SK-N-SH (cell line): Measurements from ENCODE around the gene ASB18. TPM values are rescaled to one million over a fixed set of nuclear protein-coding genes. Genes with fewer than 3 reads are reported as not detected.

Experiments used
- CTCF ChIA-PET: fragments of 300-600, 350-600 bp; formaldehyde crosslinking; extraction: SDS; loops from one replicate; lab custom pipeline; 2021; lab: Yijun Ruan, JAX
- POLR2A ChIA-PET: fragments of 350-600 bp; sonication (Branson Sonifier 250); formaldehyde crosslinking; extraction: SDS; loops from one replicate; lab custom pipeline; 2020; ENCODE audit warnings: antibody characterized with exemption, inconsistent platforms; lab: Yijun Ruan, JAX
- DNase-seq: peaks from one replicate; pipeline ENCODE4 v3.0.0; 2012
- H2AFZ ChIP-seq: fragments of 200-600 bp; sonication (generic); 2 replicates; pipeline ENCODE4 v1.8.1; 2016; ENCODE audit warnings: antibody characterized with exemption, mild to moderate bottlenecking, low read depth
- H3F3A ChIP-seq: fragments of 200-600 bp; sonication (generic); replicated peaks from 2 replicates; pipeline ENCODE3; 2016; ENCODE audit warnings: antibody characterized with exemption, mild to moderate bottlenecking; ENCODE audit not compliant: insufficient read depth
- H3K27ac ChIP-seq, 2 experiments: fragments of 200-500 bp in 1 of 2; fragments of 200-600 bp in 1 of 2; sonication (Bioruptor generic) in 1 of 2; sonication (generic), shearing (Covaris generic) in 1 of 2; 2 replicates each; pipeline versions ENCODE4 v1.5.1 to v1.6.1; 2014 to 2016; ENCODE audit warnings: low read depth in 2 of 2, inconsistent platforms in 1 of 2, low read length in 1 of 2, mild to moderate bottlenecking in 1 of 2, mixed read lengths in 1 of 2
- H3K27me3 ChIP-seq: fragments of 200-600 bp; sonication (generic), shearing (Covaris generic); 2 replicates; pipeline ENCODE4 v1.6.1; 2016; ENCODE audit warnings: mixed run types; ENCODE audit not compliant: insufficient read depth
- H3K36me3 ChIP-seq, 2 experiments: fragments of 200-500 bp in 1 of 2; fragments of 200-600 bp in 1 of 2; sonication (Bioruptor generic) in 1 of 2; sonication (generic) in 1 of 2; replicated peaks in 1 of 2; 2 replicates each; pipeline versions ENCODE3 to v1.5.1; 2014 to 2016; ENCODE audit warnings: low read length in 1 of 2, mild to moderate bottlenecking in 1 of 2; ENCODE audit not compliant: insufficient read depth in 2 of 2, control insufficient read depth in 1 of 2
- H3K4me1 ChIP-seq, 2 experiments: fragments of 200-500 bp in 1 of 2; fragments of 200-600 bp in 1 of 2; sonication (Bioruptor generic) in 1 of 2; sonication (generic), shearing (Covaris generic) in 1 of 2; 2 replicates each; pipeline versions ENCODE4 v1.5.1 to v1.6.1; 2014 to 2016; ENCODE audit warnings: low read depth in 1 of 2, low read length in 1 of 2, mixed run types in 1 of 2; ENCODE audit not compliant: insufficient read depth in 2 of 2, control insufficient read depth in 1 of 2
- H3K4me2 ChIP-seq: fragments of 200-600 bp; sonication (generic), shearing (Covaris generic); 2 replicates; pipeline ENCODE4 v1.6.1; 2017; ENCODE audit warnings: mixed run types
- H3K4me3 ChIP-seq, 2 experiments: fragments of 200-500 bp in 1 of 2; fragments of 200-600 bp in 1 of 2; sonication (Bioruptor generic) in 1 of 2; sonication (generic), shearing (Covaris generic) in 1 of 2; 2 replicates each; pipeline versions ENCODE4 v1.5.1 to v1.8.1; 2014 to 2016; ENCODE audit warnings: low read depth in 2 of 2, inconsistent platforms in 1 of 2, low read length in 1 of 2, mild to moderate bottlenecking in 1 of 2, mixed read lengths in 1 of 2, moderate library complexity in 1 of 2
- H3K79me2 ChIP-seq: fragments of 200-600 bp; sonication (generic); 2 replicates; pipeline ENCODE4 v1.8.1; 2017; ENCODE audit warnings: mild to moderate bottlenecking; ENCODE audit not compliant: insufficient read depth
- H3K9ac ChIP-seq: fragments of 200-600 bp; sonication (generic); 2 replicates; pipeline ENCODE4 v1.6.1; 2017; ENCODE audit warnings: mixed run types
- H3K9me2 ChIP-seq: fragments of 200-600 bp; sonication (generic); 2 replicates; pipeline ENCODE4 v1.6.1; 2017; ENCODE audit warnings: mixed run types
- H3K9me3 ChIP-seq: fragments of 200-600 bp; sonication (generic); 2 replicates; pipeline ENCODE4 v1.6.1; 2017; ENCODE audit warnings: mixed run types, mild to moderate bottlenecking, moderate library complexity
- H4K20me1 ChIP-seq: fragments of 200-600 bp; sonication (generic); 2 replicates; pipeline ENCODE4 v1.6.1; 2017; ENCODE audit warnings: mild to moderate bottlenecking, mixed run types; ENCODE audit not compliant: insufficient read depth
- CHD2 ChIP-seq: fragments of 150-350 bp; IDR thresholded peaks from 2 replicates; pipeline ENCODE4 v1.6.1; 2018; ENCODE audit warnings: low read length; ENCODE audit not compliant: partially characterized antibody
- FOSL2 ChIP-seq: IDR thresholded peaks from 2 replicates; pipeline ENCODE4 v1.4.0; 2012; ENCODE audit warnings: low read depth, mild to moderate bottlenecking, moderate library complexity, borderline replicate concordance
- FOXJ3 ChIP-seq: sonication (generic); formaldehyde crosslinking; IDR thresholded peaks from 2 replicates; pipeline ENCODE4 v1.5.1; 2020; ENCODE audit warnings: mild to moderate bottlenecking, missing genetic modification reagents
- GABPA ChIP-seq: IDR thresholded peaks from 2 replicates; pipeline ENCODE4 v1.4.0; 2012; ENCODE audit warnings: low read depth, mild to moderate bottlenecking
- GATA2 ChIP-seq: sonication (generic); formaldehyde crosslinking; IDR thresholded peaks from 2 replicates; pipeline ENCODE4 v1.5.0; 2020; ENCODE audit warnings: mild to moderate bottlenecking, missing genetic modification reagents
- POLR2AphosphoS5 ChIP-seq: IDR thresholded peaks from 2 replicates; pipeline ENCODE4 v1.6.1; 2012; ENCODE audit warnings: low read depth, low read length
- TEAD4 ChIP-seq: IDR thresholded peaks from 2 replicates; pipeline ENCODE4 v1.4.0; 2012; ENCODE audit warnings: mild to moderate bottlenecking, borderline replicate concordance; ENCODE audit not compliant: insufficient read depth
- whole genome bisulfite sequencing: methylation state at CpG from one replicate; pipeline ENCODE4 v1.1.6; 2017; ENCODE audit warnings: low lambda C conversion rate; 5-methylcytosine and 5-hydroxymethylcytosine counted together
- polyA plus RNA-seq, 3 experiments: library from polyadenylated mRNA; depleted of rRNA; stranded (reverse); fragments of >200 nt; gene quantifications; 2 replicates each; pipeline ENCODE4 v1.2.3, GENCODE V29; 2012
- TF ChIP-seq, protein P1 (sequence below): fragments of 200-600 bp; sonication (generic); IDR thresholded peaks from 2 replicates; pipeline ENCODE4 v1.6.1; 2017; ENCODE audit warnings: antibody characterized with exemption, mild to moderate bottlenecking, moderate library complexity
- TF ChIP-seq, protein P2 (sequence below): IDR thresholded peaks from 2 replicates; pipeline ENCODE4; 2012
- TF ChIP-seq, protein P3 (sequence below): IDR thresholded peaks from 2 replicates; pipeline ENCODE4 v1.4.0; 2012; ENCODE audit warnings: low read depth, borderline replicate concordance
- TF ChIP-seq, protein P4 (sequence below): IDR thresholded peaks from 2 replicates; pipeline ENCODE4 v1.4.0; 2012; ENCODE audit warnings: low read depth

ASB18 gene
- polyA plus RNA-seq, 1 of the 3 experiments (the other 2 are of a cell fraction) = not detected

DNA sequence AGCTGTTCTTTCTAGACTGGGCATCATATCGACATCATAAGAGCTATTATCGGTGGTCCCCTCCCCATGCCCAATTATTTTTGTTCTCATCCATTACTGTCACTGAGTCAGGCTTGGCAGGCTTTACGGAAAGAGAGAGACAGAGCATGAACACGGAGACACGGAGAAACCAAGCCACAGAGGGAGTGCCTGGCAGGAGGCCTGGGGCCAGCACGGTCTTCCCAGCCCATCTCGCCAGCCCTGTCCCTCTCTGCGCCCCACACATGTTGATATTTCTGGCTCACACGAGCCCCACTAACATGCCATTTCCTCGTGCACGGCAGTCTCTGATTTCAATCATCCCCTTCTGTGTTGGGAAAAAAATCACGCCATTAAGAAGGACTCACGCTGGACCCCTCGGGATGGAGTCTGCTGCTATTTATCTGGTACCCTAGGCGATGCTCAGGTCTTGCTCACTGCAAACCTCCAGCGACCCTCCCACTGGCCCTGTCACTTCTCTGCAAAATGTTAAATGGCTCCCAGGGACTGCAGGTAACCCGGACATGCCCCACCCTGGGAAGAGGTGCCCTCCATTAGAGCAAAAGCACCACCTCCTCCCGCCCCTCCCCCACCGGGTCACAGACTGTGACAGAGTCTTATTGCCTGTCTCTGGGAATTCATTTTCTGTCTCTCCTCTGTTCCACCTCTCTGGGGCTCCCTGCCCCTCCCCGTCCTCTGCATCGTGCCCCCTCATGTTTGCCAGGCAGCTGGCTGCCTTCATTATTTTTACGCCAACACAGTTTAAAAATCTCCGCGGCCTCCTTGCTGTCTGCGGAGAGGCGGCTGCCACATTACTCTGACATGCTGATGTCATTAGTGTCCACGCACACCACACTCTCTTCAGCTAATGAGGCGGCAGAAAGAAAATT is 55.9 kb downstream of the ASB18 start:
- Histone ChIP-seq H3K36me3 (no peaks in the 10 kb centered on the region), H3K9me3 (no peaks in the 10 kb centered on the region), H3K9me2 (no peaks in the 10 kb centered on the region), H3F3A (no peaks in the 10 kb centered on the region), H3K27ac (no peak overlapping the region), H3K27me3 (no peaks in the 10 kb centered on the region; the same call in 1 of the 2 replicates), H2AFZ (no peak overlapping the region), H3K4me3 (no peak overlapping the region), H3K79me2 (no peaks in the 10 kb centered on the region), H3K9ac (no peak overlapping the region), H4K20me1 (no peaks in the 10 kb centered on the region), H3K4me1 (no peaks in the 10 kb centered on the region), H3K4me2 (no peak overlapping the region)
- ChIA-PET CTCF (interaction anchor here (0.7 to 2.2 kb wide), 3 partner anchors 10 to 528 kb away, joined by 3 to 5 read pairs (median 3); no protein-coding TSS in a partner anchor), POLR2A (no interaction called here)
- DNase-seq = no peak
- no peak for TF ChIP-seq FOXJ3 (CRISPR knock-in tag)
- no peak for TF ChIP-seq GATA2 (CRISPR knock-in tag)
- TF ChIP-seq, protein P1, sequence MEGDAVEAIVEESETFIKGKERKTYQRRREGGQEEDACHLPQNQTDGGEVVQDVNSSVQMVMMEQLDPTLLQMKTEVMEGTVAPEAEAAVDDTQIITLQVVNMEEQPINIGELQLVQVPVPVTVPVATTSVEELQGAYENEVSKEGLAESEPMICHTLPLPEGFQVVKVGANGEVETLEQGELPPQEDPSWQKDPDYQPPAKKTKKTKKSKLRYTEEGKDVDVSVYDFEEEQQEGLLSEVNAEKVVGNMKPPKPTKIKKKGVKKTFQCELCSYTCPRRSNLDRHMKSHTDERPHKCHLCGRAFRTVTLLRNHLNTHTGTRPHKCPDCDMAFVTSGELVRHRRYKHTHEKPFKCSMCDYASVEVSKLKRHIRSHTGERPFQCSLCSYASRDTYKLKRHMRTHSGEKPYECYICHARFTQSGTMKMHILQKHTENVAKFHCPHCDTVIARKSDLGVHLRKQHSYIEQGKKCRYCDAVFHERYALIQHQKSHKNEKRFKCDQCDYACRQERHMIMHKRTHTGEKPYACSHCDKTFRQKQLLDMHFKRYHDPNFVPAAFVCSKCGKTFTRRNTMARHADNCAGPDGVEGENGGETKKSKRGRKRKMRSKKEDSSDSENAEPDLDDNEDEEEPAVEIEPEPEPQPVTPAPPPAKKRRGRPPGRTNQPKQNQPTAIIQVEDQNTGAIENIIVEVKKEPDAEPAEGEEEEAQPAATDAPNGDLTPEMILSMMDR = no peak
- no peak for TF ChIP-seq TEAD4
- no peak for TF ChIP-seq CHD2
- TF ChIP-seq POLR2AphosphoS5 = no peak
- WGBS = 56% methylated on average over 28 of the region's 28 CpGs

DNA sequence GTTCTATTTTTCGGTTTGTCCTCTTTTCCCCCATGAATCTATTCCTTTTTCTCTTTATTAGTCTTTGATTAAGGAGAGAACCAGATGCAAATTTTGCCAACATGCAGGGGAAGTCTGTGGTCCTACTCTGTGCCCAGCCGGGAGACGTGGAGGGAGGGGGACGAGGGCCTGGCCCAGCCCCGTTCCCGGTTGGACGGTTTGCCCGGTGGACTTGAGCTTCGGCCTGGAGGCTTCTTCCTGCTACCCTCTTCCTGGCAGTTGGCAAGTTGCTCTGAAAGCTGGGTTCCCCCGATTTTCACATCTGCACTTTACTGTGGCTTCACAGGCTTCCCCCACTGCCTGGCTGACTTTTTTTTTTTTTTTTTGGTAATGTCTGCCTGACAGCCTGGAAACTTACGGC is 56.7 kb downstream of the ASB18 start:
- TF ChIP-seq, protein P2, sequence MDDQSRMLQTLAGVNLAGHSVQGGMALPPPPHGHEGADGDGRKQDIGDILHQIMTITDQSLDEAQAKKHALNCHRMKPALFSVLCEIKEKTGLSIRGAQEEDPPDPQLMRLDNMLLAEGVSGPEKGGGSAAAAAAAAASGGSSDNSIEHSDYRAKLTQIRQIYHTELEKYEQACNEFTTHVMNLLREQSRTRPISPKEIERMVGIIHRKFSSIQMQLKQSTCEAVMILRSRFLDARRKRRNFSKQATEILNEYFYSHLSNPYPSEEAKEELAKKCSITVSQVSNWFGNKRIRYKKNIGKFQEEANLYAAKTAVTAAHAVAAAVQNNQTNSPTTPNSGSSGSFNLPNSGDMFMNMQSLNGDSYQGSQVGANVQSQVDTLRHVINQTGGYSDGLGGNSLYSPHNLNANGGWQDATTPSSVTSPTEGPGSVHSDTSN = no peak
- no peak for TF ChIP-seq FOSL2
- TF ChIP-seq GABPA = no peak
- TF ChIP-seq, protein P1 = no peak
- TF ChIP-seq, protein P3, sequence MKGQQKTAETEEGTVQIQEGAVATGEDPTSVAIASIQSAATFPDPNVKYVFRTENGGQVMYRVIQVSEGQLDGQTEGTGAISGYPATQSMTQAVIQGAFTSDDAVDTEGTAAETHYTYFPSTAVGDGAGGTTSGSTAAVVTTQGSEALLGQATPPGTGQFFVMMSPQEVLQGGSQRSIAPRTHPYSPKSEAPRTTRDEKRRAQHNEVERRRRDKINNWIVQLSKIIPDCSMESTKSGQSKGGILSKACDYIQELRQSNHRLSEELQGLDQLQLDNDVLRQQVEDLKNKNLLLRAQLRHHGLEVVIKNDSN = no peak
- TF ChIP-seq, protein P4, sequence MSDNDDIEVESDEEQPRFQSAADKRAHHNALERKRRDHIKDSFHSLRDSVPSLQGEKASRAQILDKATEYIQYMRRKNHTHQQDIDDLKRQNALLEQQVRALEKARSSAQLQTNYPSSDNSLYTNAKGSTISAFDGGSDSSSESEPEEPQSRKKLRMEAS = no peak
- TF ChIP-seq, all 33 proteins: peak for 0
- ChIA-PET POLR2A (no interaction called here), CTCF (interaction anchor here (2.2 kb wide), 1 partner anchor 27 kb away, joined by 5 read pairs; no protein-coding TSS in a partner anchor)
- H3K9ac ChIP-seq = no peak overlapping the region
- DNase-seq = no peak
- no peaks in the 10 kb centered on the region for H3K4me1 ChIP-seq
- WGBS = 54% methylated on average over 9 of the region's 11 CpGs
- no peaks in the 10 kb centered on the region for H3K9me3 ChIP-seq
- H3K27me3 ChIP-seq = no peaks in the 10 kb centered on the region; the same call in 1 of the 2 replicates
- no peak overlapping the region for H2AFZ ChIP-seq
- H3K36me3 ChIP-seq = no peaks in the 10 kb centered on the region
- no peak overlapping the region for H3K27ac ChIP-seq
- H3K79me2 ChIP-seq = no peaks in the 10 kb centered on the region
- no peaks in the 10 kb centered on the region for H3K9me2 ChIP-seq
- H3K4me2 ChIP-seq = no peak overlapping the region
- no peaks in the 10 kb centered on the region for H4K20me1 ChIP-seq
- H3K4me3 ChIP-seq = no peak overlapping the region
- no peaks in the 10 kb centered on the region for H3F3A ChIP-seq
